Measurements from ENCODE around the gene NBL1.
"Not testable (repeated sequence)": the region's sequence is repeated elsewhere in the genome, so short reads cannot be mapped to it uniquely, and the experiment has no call there.

NBL1 gene

GRCh38 chr1:19623523-19623922 is 20.6 kb upstream of the NBL1 start:
- DNase-seq = no peak

GRCh38 chr1:19625291-19625937 is 18.7 kb upstream of the NBL1 start:
- no peak for DNase-seq

GRCh38 chr1:19628879-19629278 is 15.2 kb upstream of the NBL1 start:
- DNase-seq = no peak

GRCh38 chr1:19629357-19629756 is 14.8 kb upstream of the NBL1 start:
- no peak for DNase-seq

GRCh38 chr1:19630192-19630591 is 13.9 kb upstream of the NBL1 start:
- not testable (repeated sequence) for DNase-seq

GRCh38 chr1:19630720-19631395 is 13.3 kb upstream of the NBL1 start:
- DNase-seq = no peak

GRCh38 chr1:19632211-19632610 is 11.9 kb upstream of the NBL1 start:
- DNase-seq = no peak

GRCh38 chr1:19633106-19633505 is 11.0 kb upstream of the NBL1 start:
- no peak for DNase-seq

GRCh38 chr1:19635064-19635463 is 9.0 kb upstream of the NBL1 start:
- DNase-seq = not testable (repeated sequence)

GRCh38 chr1:19635646-19636045 is 8.5 kb upstream of the NBL1 start:
- DNase-seq = peak; percentile 41

GRCh38 chr1:19636065-19636464 is 8.0 kb upstream of the NBL1 start:
- DNase-seq = no peak

GRCh38 chr1:19636749-19637148 is 7.4 kb upstream of the NBL1 start:
- DNase-seq = not testable (repeated sequence)

GRCh38 chr1:19637606-19638005 is 6.5 kb upstream of the NBL1 start:
- no peak for DNase-seq

GRCh38 chr1:19639228-19639627 is 4.9 kb upstream of the NBL1 start:
- not testable (repeated sequence) for DNase-seq

GRCh38 chr1:19639999-19640362 is 4.1 kb upstream of the NBL1 start:
- no peak for DNase-seq

GRCh38 chr1:19640363-19641316 is 3.5 kb upstream of the NBL1 start:
- peak; percentile 62 for DNase-seq

- peak; percentile 63 for DNase-seq
Observed at GRCh38 chr1:19643121-19643520, 990 bp upstream of the NBL1 start.

- DNase-seq = no peak
Observed at GRCh38 chr1:19644395-19644680, 227 bp downstream of the NBL1 start.

- no peak for DNase-seq
Observed at GRCh38 chr1:19644681-19645410, 735 bp downstream of the NBL1 start.

- no peak for DNase-seq
Observed at GRCh38 chr1:19645411-19646251, 1.5 kb downstream of the NBL1 start.

- DNase-seq = no peak
Observed at GRCh38 chr1:19646377-19647319, 2.5 kb downstream of the NBL1 start.
